H54 (cell line): ENCODE results near the gene SPAG7.

Source experiments
- DNase-seq: peaks from one replicate; pipeline ENCODE4 v3.0.0; 2011; ENCODE audit warnings: low spot score, mixed read lengths; ENCODE audit not compliant: insufficient read length
- FAIRE-seq: peaks from 3 replicates; lab custom pipeline; 2011; peaks lifted over from hg19 to GRCh38; lab: Jason Lieb, UNC
- POLR2A ChIP-seq: IDR thresholded peaks from 2 replicates; pipeline ENCODE4 v1.6.1; 2011; ENCODE audit warnings: low read depth, mild to moderate bottlenecking, low read length

Gene SPAG7

GRCh38 chr17:4949321-4950074 is 18.1 kb downstream of the SPAG7 start:
- DNase-seq (peak; percentile 61), FAIRE-seq (no peak)
- TF ChIP-seq POLR2A: peak; percentile 34

- peak; percentile 89 for DNase-seq
- TF ChIP-seq POLR2A: no peak; the same call in 1 of the 2 replicates
- FAIRE-seq: no peak
Measured at GRCh38 chr17:4948931-4949320, 18.7 kb downstream of the SPAG7 start.

GRCh38 chr17:4948166-4948930 is 19.3 kb downstream of the SPAG7 start, which contains the start of gene PFN1:
Gene PFN1 (minus strand): TSS chr17:4948530. CDS start chr17:4948394, 136 bp downstream.
- FAIRE-seq (no peak), DNase-seq (peak; percentile 79)
- TF ChIP-seq POLR2A: peak; percentile 97

- FAIRE-seq: no peak
- peak; percentile 16; the same call in 1 of the 2 replicates for TF ChIP-seq POLR2A
- DNase-seq: no peak
Measured at GRCh38 chr17:4947411-4948165, 20.0 kb downstream of the SPAG7 start.

- TF ChIP-seq POLR2A: no peak
- DNase-seq (no peak), FAIRE-seq (no peak)
Measured at GRCh38 chr17:4947010-4947410, 20.6 kb downstream of the SPAG7 start.

- DNase-seq (no peak), FAIRE-seq (no peak)
- no peak for TF ChIP-seq POLR2A
Measured at GRCh38 chr17:4946312-4946976, 21.2 kb downstream of the SPAG7 start.

GRCh38 chr17:4945944-4946280 is 21.7 kb downstream of the SPAG7 start:
- FAIRE-seq (no peak), DNase-seq (no peak)
- TF ChIP-seq POLR2A: no peak

DNA sequence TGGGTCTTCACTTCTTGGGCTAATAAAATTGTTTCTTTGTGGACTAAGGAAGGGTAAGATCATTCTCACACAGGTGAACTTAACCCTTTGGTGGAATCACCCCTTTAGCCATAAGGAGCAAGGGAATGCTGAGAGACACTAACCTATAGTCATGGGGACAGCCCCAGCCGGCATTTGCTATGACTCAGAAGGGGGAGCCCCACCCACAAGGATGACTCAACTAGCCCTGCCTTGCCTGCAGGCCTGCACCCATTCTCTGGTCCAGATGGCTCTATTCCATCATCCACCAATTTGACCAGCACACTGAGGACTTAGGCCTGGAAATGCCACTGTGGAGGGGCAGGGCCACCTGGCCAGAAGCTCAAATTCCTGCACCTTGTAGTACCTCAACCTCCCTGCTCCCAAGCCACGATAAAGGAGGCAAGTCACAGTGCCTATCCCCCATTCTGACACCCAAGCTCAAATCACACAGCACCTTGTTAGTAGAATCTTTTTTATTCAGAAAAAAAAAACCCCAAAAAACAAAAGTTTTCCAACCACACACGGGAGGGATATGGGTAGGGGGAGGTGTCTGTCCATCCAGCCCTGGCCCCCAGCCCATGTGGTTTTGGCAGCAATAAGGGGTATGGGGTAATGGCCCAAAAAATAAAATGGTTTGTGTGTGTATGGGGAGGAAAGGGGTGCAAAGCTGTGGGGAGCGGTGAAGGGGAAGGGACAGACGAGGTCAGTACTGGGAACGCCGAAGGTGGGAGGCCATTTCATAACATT is 22.3 kb downstream of the SPAG7 start:
- peak; percentile 89 for FAIRE-seq
- DNase-seq: peak; percentile 92
- TF ChIP-seq POLR2A: peak; percentile 37; the same call in 1 of the 2 replicates

GRCh38 chr17:4944554-4945175 is 23.0 kb downstream of the SPAG7 start:
- no peak for FAIRE-seq
- DNase-seq: no peak
- no peak for TF ChIP-seq POLR2A

GRCh38 chr17:4944163-4944553 is 23.5 kb downstream of the SPAG7 start:
- FAIRE-seq: no peak
- DNase-seq: no peak
- TF ChIP-seq POLR2A: no peak

DNA sequence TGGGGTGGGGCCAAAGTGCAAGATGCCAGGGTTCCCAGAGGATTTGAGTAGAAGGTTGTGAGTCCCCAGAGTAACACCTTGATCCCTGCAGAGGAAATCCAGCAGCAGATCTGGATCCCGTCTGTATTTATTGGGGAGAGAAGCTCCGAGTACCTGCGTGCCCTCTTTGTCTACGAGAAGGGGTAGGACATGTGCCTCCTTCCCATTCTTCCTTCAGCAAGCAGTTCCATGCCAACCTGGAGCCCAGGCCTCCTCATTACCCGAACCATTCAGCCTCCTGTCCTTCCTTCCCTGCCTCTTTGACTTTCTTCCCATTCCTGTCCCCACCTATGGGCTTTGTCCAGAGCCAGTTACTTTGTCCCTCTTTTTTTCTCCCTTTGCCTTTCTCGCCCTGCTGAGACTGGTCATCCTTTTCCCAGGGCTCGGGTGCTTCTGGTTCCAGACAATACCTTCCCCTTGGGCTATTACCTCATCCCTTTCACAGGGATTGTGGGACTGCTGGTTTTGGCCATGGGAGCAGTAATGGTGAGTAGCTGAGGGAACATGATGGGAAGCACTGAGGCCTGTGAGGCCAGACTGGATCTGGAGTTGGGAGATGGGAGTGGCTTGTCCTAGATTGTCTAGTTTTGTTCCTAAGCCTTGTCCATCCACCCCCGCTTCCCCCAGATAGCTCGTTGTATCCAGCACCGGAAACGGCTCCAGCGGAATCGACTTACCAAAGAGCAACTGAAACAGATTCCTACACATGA is 24.7 kb downstream of the SPAG7 start:
- DNase-seq (no peak), FAIRE-seq (no peak)
- TF ChIP-seq POLR2A: no peak

GRCh38 chr17:4941319-4941610 is 26.4 kb downstream of the SPAG7 start:
- no peak for FAIRE-seq
- no peak for DNase-seq
- no peak for TF ChIP-seq POLR2A
